Epithelial cell of esophagus (primary cell): ENCODE data around the gene PKD2L1.
"Not testable (repeated sequence)": the region's sequence is repeated elsewhere in the genome, so short reads cannot be mapped to it uniquely, and the experiment has no call there.

Experiments used
- DNase-seq: peaks from one replicate; pipeline ENCODE4 v3.0.0; 2010; ENCODE audit warnings: low read depth
- H3K4me3 ChIP-seq: 2 replicates; pipeline ENCODE4 v1.5.1; 2011; ENCODE audit warnings: mild to moderate bottlenecking, low read length, control low read depth
- CTCF ChIP-seq: IDR thresholded peaks from 2 replicates; pipeline ENCODE4 v1.5.1; 2011; ENCODE audit warnings: low read depth, mild to moderate bottlenecking, low read length, control low read depth, inconsistent platforms; ENCODE audit not compliant: insufficient read depth; ENCODE audit errors: missing control alignments

The PKD2L1 gene

GRCh38 chr10:100282907-100283306, 47.1 kb downstream of the PKD2L1 start:
- DNase-seq: no peak
- no peak overlapping the region for H3K4me3 ChIP-seq
- no peak for TF ChIP-seq CTCF

- H3K4me3 ChIP-seq, DNase-seq: not testable (repeated sequence)
Measured at GRCh38 chr10:100276971-100277370, 53.1 kb downstream of the PKD2L1 start.

- peak; percentile 92 for DNase-seq
- TF ChIP-seq CTCF: no peak
- peak within 1 kb of the TSS; percentile 100 for H3K4me3 ChIP-seq
Measured at GRCh38 chr10:100267239-100268104, 62.6 kb downstream of the PKD2L1 start, which contains the start of gene CWF19L1. Gene CWF19L1 (minus strand): TSS chr10:100267638. CDS start chr10:100267593, 45 bp downstream.

GRCh38 chr10:100265821-100266485, 64.1 kb downstream of the PKD2L1 start:
- H3K4me3 ChIP-seq: peak overlapping the region; percentile 100
- DNase-seq: peak; percentile 11
- TF ChIP-seq CTCF: no peak

- H3K4me3 ChIP-seq: no peak overlapping the region
- TF ChIP-seq CTCF: no peak
- no peak for DNase-seq
Measured at GRCh38 chr10:100254191-100254590, 75.8 kb downstream of the PKD2L1 start.

GRCh38 chr10:100253041-100253440, 77.0 kb downstream of the PKD2L1 start:
- TF ChIP-seq CTCF: no peak
- H3K4me3 ChIP-seq: no peak overlapping the region
- no peak for DNase-seq

- no peak for TF ChIP-seq CTCF
- H3K4me3 ChIP-seq: no peak overlapping the region
- DNase-seq: no peak
Measured at GRCh38 chr10:100248820-100249219, 81.2 kb downstream of the PKD2L1 start.
